CD4-positive, alpha-beta T cell treated with Interleukin-10 for 1 hour (primary cell): ENCODE data around the gene KIF1A.
A peak's percentile ranks its signal among the peaks of the same experiment; 100 is the strongest.

Experiments used
- DNase-seq: peaks from one replicate; pipeline ENCODE4 v3.0.0-alpha.2; 2020

KIF1A gene

DNA sequence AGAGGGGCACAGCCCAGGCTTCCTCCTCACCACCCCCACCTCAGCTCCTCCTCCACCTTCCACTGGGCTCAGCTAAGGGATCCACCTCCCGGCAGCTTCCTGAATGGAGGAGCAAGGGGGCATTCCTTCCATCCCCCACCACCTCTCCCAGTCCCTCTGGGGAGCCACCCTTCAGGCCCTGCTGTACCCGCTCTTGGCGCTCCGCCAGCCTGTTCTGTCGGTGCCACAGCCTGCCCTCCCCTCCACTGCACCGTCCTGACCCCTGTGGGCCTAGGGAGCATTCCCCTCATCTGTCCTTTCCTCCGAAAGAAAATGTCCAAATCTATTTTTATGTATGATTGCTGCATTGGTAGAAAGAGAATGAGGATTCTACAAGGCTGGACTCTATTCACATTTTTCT lies 59.9 kb downstream of the KIF1A start:
- no peak for DNase-seq

DNA sequence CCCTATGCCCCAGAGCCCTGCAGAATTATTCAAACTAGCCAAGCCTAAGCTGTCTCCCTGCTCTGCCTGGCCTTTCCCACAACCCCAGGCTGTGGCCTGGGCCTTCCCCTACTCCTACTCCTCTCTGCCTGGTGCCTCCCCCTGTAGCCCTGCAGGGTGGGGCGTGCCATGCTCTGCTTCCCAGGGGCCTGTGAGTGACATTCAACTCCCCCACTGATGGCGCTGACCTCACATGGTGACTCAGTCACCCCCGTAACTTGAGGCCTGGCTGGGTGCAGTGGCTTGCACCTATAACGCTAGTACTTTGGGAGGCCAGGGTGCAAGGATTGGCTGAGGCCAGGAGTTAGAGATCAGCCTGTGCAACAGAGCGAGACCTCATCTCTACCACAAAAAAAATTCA lies 60.6 kb downstream of the KIF1A start:
- DNase-seq: no peak

GRCh38 chr2:240757086-240757614 lies 62.9 kb downstream of the KIF1A start:
- no peak for DNase-seq

GRCh38 chr2:240752209-240752608 lies 67.8 kb downstream of the KIF1A start:
- DNase-seq: no peak

- no peak for DNase-seq
These were observed 69.6 kb downstream of the KIF1A start for GRCh38 chr2:240750409-240750808.

DNA sequence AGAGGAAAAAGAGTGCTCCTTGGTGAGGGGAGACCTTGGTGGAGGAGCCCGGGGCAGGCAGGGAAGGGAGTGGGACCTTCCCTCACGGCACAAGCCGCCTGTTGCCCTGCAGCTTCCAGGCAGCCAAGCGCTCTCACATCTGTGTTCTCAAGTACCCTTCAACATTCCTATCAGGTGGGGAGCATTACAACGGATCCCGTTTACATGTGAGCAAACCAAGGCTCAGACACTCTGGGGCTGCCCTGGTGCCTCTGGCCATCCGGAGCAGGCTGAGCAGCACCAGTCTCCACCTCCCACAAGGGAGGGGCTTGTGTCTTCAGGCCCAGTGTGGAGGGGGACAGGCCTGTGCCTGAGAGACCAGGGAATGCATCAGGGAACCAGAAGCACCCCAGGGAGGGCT lies 70.5 kb downstream of the KIF1A start:
- no peak for DNase-seq

DNA sequence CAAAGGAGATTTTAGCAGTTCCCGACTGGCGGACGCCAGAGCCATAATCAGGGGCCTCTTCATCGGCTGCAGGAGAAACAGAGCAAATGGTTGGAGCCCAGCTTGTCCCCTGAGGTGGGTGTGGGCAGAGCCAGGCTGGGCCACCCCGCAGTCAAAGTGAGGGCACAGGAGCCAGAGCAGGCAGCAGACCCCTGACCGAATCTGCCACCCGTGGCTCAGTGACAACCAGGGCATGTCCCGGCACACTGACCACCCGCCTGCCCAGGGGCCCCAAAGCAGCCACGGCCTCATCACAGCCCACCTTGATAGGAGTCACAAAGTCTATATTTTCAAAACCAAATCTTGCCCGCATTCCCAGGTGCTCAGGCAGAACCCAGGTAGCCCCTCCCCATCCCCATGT lies 72.8 kb downstream of the KIF1A start:
- no peak for DNase-seq

- no peak for DNase-seq
These were observed 73.3 kb downstream of the KIF1A start for GRCh38 chr2:240746671-240747070.

DNA sequence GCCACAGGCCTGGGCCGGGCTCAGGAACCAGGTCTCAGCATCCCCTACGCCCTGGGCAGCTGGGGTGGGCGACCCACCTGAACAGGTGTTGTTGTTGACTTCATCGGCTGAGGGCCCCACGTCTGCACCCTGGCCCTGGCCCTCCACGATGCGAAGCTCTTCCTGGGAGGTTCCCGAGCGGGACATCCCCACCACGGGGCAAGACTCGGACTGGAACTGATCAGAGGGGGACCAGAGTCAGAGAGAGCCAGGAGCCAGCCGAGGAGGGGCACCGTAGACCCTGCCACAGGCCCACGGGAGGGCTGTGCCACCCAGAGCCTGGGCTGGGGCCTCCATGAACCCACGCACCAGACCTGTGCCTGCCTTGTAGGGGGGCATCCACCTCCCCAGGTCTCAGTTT lies 74.1 kb downstream of the KIF1A start:
- DNase-seq: no peak

DNA sequence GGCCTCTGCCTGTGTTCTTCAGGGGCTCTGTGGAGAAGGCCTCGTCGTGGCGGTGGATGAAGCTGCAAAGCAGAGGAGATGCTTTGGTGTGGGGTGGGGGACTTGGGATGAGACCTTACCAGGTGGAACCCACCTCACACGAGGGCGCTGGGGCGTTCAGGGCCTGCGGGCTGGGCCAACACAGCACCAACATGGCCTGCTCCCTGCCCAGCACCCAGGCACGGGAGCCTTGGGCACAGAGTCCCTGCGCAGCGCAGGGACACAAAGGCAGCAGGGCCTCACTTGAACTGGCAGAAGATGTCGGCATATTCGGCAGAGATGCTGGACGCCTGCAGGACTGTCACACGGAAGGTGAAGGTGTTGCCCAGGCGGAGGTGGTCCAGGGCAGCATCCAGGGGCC lies 74.6 kb downstream of the KIF1A start:
- no peak for DNase-seq

DNA sequence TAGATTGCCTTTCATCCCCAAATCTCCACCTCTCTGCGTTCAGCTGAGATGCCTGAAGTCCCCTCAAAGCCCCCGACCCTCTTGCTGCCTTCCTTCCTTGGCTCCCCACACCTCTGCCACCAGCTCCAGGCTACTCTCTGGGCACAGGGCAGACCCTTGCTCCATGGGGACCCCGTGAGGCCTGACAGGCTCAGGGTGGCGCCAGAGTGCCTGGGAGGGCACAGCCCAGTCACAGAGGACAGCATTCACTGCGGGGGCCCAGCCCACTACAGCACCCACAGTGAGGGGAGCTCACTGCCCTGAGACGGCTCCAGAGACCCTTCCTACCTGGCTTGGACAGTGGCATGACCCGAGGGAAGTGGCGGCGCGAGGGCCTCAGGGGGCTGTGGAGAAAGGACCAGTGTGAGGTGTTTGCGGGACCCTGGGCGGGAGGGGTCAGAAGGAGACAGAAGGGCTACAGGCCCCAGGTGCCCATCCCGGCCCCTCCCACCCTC lies 77.4 kb downstream of the KIF1A start:
- DNase-seq: no peak

- no peak for DNase-seq
These were observed 78.9 kb downstream of the KIF1A start for GRCh38 chr2:240741091-240741490.

GRCh38 chr2:240739797-240740196 lies 80.2 kb downstream of the KIF1A start:
- DNase-seq: peak; percentile 25

GRCh38 chr2:240737958-240738357 lies 82.1 kb downstream of the KIF1A start:
- no peak for DNase-seq

DNA sequence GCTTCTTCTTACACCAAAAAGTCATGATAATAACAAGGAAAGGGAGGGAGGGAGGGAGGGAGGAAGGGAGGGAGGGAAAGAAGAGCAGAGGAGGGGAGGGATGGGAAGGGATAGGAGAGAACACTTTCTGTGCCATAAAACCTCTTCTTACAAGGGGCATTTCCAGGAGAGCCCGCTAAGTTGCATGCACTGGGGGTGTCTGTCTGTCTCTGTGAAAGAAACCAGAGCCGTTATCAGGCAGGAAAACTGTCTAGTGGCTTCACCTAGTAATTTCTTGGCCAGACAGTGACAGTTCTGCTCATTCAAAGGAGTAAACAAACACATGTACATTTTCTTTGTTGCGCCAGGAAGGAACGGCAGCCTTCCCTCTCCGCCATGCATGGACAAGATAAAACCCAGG lies 82.5 kb downstream of the KIF1A start:
- no peak for DNase-seq

- DNase-seq: no peak
These were observed 83.5 kb downstream of the KIF1A start for GRCh38 chr2:240736281-240737250.

- no peak for DNase-seq
These were observed 84.5 kb downstream of the KIF1A start for GRCh38 chr2:240735476-240735875.

DNA sequence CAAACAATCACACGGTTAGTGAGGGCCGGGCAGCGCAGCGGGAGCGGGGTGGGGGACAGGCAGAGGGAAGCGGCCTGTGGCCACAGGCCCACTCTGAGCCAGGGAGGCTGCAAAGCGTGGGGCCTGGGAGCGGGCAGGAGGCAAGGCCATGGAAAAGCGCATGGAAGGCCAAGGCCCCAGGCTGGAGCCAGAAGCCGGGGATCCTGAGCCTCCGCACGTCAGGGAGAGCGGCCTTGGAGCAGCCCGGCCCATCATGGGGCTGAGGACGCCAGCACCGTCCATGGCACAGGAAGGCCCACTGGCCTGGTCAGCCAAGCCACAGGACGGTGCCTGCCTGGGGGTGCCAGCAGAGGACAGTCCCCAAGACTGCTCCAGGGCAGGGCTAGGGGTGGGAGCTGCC lies 85.3 kb downstream of the KIF1A start:
- DNase-seq: no peak

DNA sequence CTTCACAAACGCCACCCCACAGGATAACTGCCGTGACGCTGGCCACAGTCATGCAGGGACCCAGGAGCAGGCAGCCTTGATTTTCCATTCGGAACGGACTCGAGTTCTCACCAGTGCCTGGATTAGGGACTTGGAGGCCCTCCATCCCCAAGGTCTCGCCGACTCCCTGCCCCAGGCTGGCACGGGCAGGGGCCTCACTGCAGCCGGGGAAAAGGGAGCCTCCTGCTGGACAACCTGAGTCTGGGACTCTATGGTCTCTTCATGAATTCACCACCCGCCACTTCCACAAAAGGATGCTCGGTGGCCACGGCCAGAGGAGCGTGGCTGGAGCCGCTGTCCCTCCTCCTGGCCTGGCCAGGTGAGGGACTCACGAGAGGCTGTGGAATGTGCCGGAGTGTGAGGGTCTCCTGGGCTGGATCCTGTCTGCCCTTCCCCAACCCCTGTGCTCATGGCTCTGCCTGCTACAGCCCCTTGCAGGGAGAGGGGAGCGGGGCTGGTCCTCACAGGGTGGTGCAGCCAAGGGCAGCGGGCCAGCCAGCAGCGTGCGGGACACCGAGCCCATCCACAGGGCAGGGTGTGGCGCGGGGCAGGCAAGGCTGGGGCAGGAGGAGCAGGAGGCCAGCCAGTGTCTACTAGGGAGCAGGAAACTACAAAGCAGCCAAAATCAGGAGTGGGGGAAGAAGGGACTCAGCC lies 86.1 kb downstream of the KIF1A start:
- peak; percentile 27 for DNase-seq

- no peak for DNase-seq
These were observed 87.0 kb downstream of the KIF1A start for GRCh38 chr2:240732911-240733622.

- no peak for DNase-seq
These were observed 87.8 kb downstream of the KIF1A start for GRCh38 chr2:240732184-240732583.

GRCh38 chr2:240731178-240731545 lies 88.9 kb downstream of the KIF1A start:
- no peak for DNase-seq

DNA sequence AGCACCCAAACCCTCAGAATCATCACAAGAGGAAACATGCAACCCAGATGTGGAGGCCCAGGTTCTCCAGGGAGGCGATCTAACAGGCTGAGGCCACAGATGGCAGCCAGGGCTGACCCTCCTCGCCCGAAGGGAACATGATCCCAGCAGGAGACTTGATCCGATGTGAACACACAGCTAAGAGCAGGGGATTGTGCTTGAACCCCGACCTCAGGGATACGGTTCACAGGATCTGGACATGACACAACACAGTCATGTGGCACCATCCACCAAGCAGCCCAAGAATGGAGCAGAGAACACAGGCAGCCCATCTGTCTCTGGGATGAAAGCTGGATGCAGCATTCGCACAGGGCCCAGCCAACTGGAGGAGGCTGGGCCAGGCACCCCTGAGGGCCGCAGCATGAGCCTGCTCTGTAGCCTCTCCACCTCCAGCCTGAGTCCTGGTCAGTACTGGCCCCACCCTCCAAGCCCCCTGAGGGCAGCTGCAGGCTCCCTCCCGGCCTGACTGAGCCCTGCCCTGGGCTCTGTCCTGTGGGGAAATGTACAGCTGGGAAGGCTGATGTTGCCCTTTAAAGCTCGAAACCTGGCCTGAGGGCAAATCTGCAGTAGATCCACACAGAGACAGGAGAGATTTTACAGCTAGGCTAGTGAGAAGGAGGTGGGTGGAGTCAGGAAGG lies 89.4 kb downstream of the KIF1A start:
- no peak for DNase-seq
